Psoas muscle (tissue), 8 donors: ENCODE results near the gene IFNLR1. TPM values are rescaled to one million over a fixed set of nuclear protein-coding genes. Genes with fewer than 3 reads are reported as not detected.

Experiments
- ATAC-seq, 4 donors: fragments of 200-7000 bp; cut with Tn5 transposase; one replicate each; pipeline ENCODE4 v1.9.1; 2020; ENCODE audit warnings: moderate library complexity in 3 of 4, mild to moderate bottlenecking in 2 of 4
- DNase-seq, 2 donors: peaks; one replicate each; pipeline ENCODE4 v3.0.0-alpha.2; 2020
- H3K27ac ChIP-seq: fragments of 200-600 bp; one replicate; pipeline ENCODE4 v1.8.0; 2022
- H3K27me3 ChIP-seq, 3 donors: fragments of 200-600 bp in 1 of 3; one replicate each; pipeline versions ENCODE4 v1.6.1 to v1.8.0; 2013 to 2022; ENCODE audit warnings: low read length in 2 of 3, mild to moderate bottlenecking in 2 of 3, moderate library complexity in 1 of 3; ENCODE audit not compliant: insufficient read depth in 3 of 3
- H3K36me3 ChIP-seq, 2 donors: fragments of 200-600 bp in 1 of 2; one replicate each; pipeline versions ENCODE4 v1.6.1 to v1.8.0; 2013 to 2022; ENCODE audit warnings: low read depth in 1 of 2, mild to moderate bottlenecking in 1 of 2, moderate library complexity in 1 of 2; ENCODE audit not compliant: insufficient read depth in 1 of 2
- H3K4me1 ChIP-seq: fragments of 200-600 bp; one replicate; pipeline ENCODE4 v1.8.0; 2022
- H3K4me3 ChIP-seq: fragments of 200-600 bp; one replicate; pipeline ENCODE4 v1.8.0; 2022; ENCODE audit warnings: mild to moderate bottlenecking
- H3K9me3 ChIP-seq: fragments of 200-600 bp; one replicate; pipeline ENCODE4 v1.8.0; 2022
- CTCF ChIP-seq: fragments of 200-600 bp; IDR thresholded peaks from one replicate; pipeline ENCODE4 v1.8.0; 2022; ENCODE audit warnings: antibody characterized with exemption
- WGBS, 3 donors: extraction: QIAGEN DNeasy Blood & Tissue Kit; methylation state at CpG; one replicate each; pipeline versions ENCODE4 v1.1.6 to v1.1.7; 2013; 5-methylcytosine and 5-hydroxymethylcytosine counted together
- intact Hi-C, 2 donors: fragments of 100-400 bp; cut with DNase I; formaldehyde crosslinking; loops; one replicate each; pipeline versions ENCODE4 v1.11.0 to v1.14.2; 2022
- polyA plus RNA-seq, 3 donors: library from polyadenylated mRNA; stranded (reverse); fragments of 200-250 nt; gene quantifications; one replicate each; pipeline ENCODE4 v1.2.3, GENCODE V29; 2013
- total RNA-seq, 4 donors: library from RNA; stranded (reverse); fragmentation: NEBNext Ultra II Directional in 2 of 4; extraction: Animal tissue kit (Norgen Biotek cat#: 25700) in 2 of 4; gene quantifications; one replicate each; pipeline versions ENCODE4 v1.2.1 to v1.2.4, GENCODE V29; 2021 to 2023
- donor health status: healthy with polysubstance abuse.
- donor health status: DM: no; HTN: no; CAD: no; lungs with moderate emphysema.
- donor health status: Bipolar disorder and iron deficiency.
- donor health status: healthy.
- donor health status: DM: yes; HTN: yes; CAD: no.
- donor health status: DM: no; HTN: no; CAD: no.
- donor health status: DM: no; HTN: no; CAD: no.
- donor health status: DM: yes; HTN: yes; CAD: no.

The IFNLR1 gene
- total and polyA plus RNA-seq, 7 donors, result 0.05 to 3.9 (median 1.9) TPM

- intact Hi-C loops, result no loop called here
- Histone ChIP-seq H3K27me3 (no peaks in the 10 kb centered on the region), H3K4me3 (no peak overlapping the region), H3K27ac (no peak overlapping the region), H3K36me3 (no peaks in the 10 kb centered on the region), H3K9me3 (no peaks in the 10 kb centered on the region), H3K4me1 (peaks cover 8% of the 10 kb centered on the region)
- TF ChIP-seq CTCF, result no peak
- ATAC-seq, result no peak
- no peak for DNase-seq
- WGBS, 3 donors, result 76 to 86% (median 81%) methylated on average over 3 of the region's 3 CpGs
These were observed 23.1 kb downstream of the IFNLR1 start for GRCh38 chr1:24164004-24164403.

DNA sequence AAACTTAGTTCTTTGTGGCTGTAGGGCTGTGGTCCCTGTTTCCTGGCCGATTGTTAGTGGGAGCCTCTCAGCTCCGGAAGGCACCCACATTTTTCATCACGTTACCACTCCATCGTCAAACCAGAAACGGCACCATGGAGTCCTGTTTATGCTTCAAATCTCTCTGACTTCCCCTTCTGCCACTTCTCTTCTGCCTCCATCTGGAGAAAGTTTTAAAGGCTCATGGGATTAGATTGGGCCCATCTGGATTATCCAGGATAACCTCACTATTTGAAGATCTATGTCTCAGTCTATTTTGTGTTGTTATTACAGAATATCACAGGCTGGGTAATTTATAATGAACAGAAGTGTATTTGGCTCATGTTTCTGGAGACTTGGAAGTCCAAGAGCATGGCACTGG, 24.9 kb downstream of the IFNLR1 start:
- H3K36me3 ChIP-seq, result peaks cover 0 to 3% of the 10 kb centered on the region in 2 donors
- no peak overlapping the region for H3K4me3 ChIP-seq
- WGBS, 3 donors, result 65 to 69% (median 68%) methylated on average over 5 of the region's 5 CpGs
- ATAC-seq (no peak), DNase-seq (no peak)
- H3K9me3 ChIP-seq, result no peaks in the 10 kb centered on the region
- H3K27ac ChIP-seq, result no peak overlapping the region
- intact Hi-C loops, result no loop called here
- peaks cover 6% of the 10 kb centered on the region for H3K4me1 ChIP-seq
- no peak for TF ChIP-seq CTCF
- H3K27me3 ChIP-seq, result no peaks in the 10 kb centered on the region

DNA sequence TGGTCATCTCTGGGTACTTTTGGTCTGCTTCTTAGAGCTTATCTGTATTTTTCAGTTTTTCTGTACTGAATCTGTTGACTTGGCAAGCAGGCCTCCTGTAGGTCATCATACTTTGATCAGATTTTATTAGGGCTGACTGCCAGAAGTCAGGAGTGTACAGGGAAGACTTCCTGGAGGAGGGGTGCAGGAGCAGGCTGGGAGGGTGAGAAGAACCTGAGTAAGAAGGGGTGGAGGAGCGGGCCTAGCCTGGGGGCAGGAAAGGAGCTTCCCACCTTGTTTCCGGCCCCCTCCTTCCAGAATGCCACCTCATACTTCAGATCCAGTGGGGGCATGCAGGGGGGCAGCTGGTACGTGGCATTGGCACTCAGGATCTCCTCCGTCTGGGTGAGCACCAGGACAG, 25.8 kb downstream of the IFNLR1 start:
- Histone ChIP-seq H3K36me3 (peaks cover 0 to 5% of the 10 kb centered on the region in 2 donors), H3K27me3 (no peaks in the 10 kb centered on the region), H3K4me3 (no peak overlapping the region), H3K4me1 (peaks cover 6% of the 10 kb centered on the region), H3K27ac (no peak overlapping the region), H3K9me3 (no peaks in the 10 kb centered on the region)
- TF ChIP-seq CTCF, result no peak
- 71 to 89% (median 82%) methylated on average over 2 to 4 of the region's 4 CpGs for WGBS, 3 donors
- ATAC-seq (no peak), DNase-seq (no peak)
- intact Hi-C loops, result no loop called here

GRCh38 chr1:24159366-24159765, 27.7 kb downstream of the IFNLR1 start:
- H3K9me3 ChIP-seq, result no peaks in the 10 kb centered on the region

More at GRCh38 chr1:24159366-24159765, 27.7 kb downstream of the IFNLR1 start:
- H3K36me3 ChIP-seq, result peaks cover 0 to 5% of the 10 kb centered on the region in 2 donors
- ATAC-seq, result no peak
- WGBS, 3 donors, result 61 to 75% (median 66%) methylated on average over 5 of the region's 5 CpGs
- DNase-seq, result no peak
- no peak overlapping the region for H3K4me3 ChIP-seq
- H3K27ac ChIP-seq, result no peak overlapping the region
- H3K4me1 ChIP-seq, result peaks cover 6% of the 10 kb centered on the region
- intact Hi-C loops, result no loop called here
- H3K27me3 ChIP-seq, result no peaks in the 10 kb centered on the region
- no peak for TF ChIP-seq CTCF
